H9 (cell line): ENCODE results near the gene FAM210B. TPM values are rescaled to one million over a fixed set of nuclear protein-coding genes. Genes with fewer than 3 reads are reported as not detected.

Experiments used
- DNase-seq: peaks from one replicate; pipeline ENCODE4 v3.0.0-alpha.2; 2017
- H2AFZ ChIP-seq: one replicate; pipeline ENCODE4 v1.6.1; 2013; ENCODE audit warnings: mild to moderate bottlenecking, low read length, control low read depth, moderate library complexity
- H2AK5ac ChIP-seq: 2 replicates; pipeline ENCODE4 v1.6.1; 2013; ENCODE audit warnings: low read length, control low read depth, mixed read lengths; ENCODE audit not compliant: insufficient read length
- H2BK120ac ChIP-seq: one replicate; pipeline ENCODE4 v1.6.1; 2013; ENCODE audit warnings: low read depth, mild to moderate bottlenecking, low read length, control low read depth, inconsistent platforms; ENCODE audit not compliant: poor library complexity, severe bottlenecking
- H2BK12ac ChIP-seq: 2 replicates; pipeline ENCODE4 v1.6.1; 2013; ENCODE audit warnings: low read length, control low read depth, mixed read lengths, low read depth; ENCODE audit not compliant: insufficient read length
- H2BK15ac ChIP-seq: 2 replicates; pipeline ENCODE4 v1.6.1; 2013; ENCODE audit warnings: low read depth, low read length, control low read depth
- H2BK20ac ChIP-seq: one replicate; pipeline ENCODE4 v1.6.1; 2013; ENCODE audit warnings: low read depth, mild to moderate bottlenecking, low read length, control low read depth, inconsistent platforms; ENCODE audit not compliant: poor library complexity, severe bottlenecking
- H2BK5ac ChIP-seq: 2 replicates; pipeline ENCODE4 v1.6.1; 2013; ENCODE audit warnings: low read length, control low read depth, mixed read lengths; ENCODE audit not compliant: insufficient read length
- H3K14ac ChIP-seq: 2 replicates; pipeline ENCODE4 v1.6.1; 2013; ENCODE audit warnings: low read length, control low read depth; ENCODE audit not compliant: insufficient read depth
- H3K18ac ChIP-seq: 2 replicates; pipeline ENCODE4 v1.6.1; 2013; ENCODE audit warnings: low read depth, mild to moderate bottlenecking, mixed read lengths, low read length, control low read depth; ENCODE audit not compliant: insufficient read length
- H3K23ac ChIP-seq: 2 replicates; pipeline ENCODE4 v1.6.1; 2013; ENCODE audit warnings: low read length, control low read depth, mixed read lengths, low read depth; ENCODE audit not compliant: insufficient read length
- H3K23me2 ChIP-seq: 2 replicates; pipeline ENCODE4 v1.6.1; 2013; ENCODE audit warnings: low read depth, mild to moderate bottlenecking, mixed read lengths, low read length, control low read depth; ENCODE audit not compliant: insufficient read length, poor library complexity, severe bottlenecking
- H3K27ac ChIP-seq: 2 replicates; pipeline ENCODE4 v1.5.1; 2013; ENCODE audit warnings: low read length, control low read depth, mixed read lengths, low read depth; ENCODE audit not compliant: insufficient read length
- H3K27me3 ChIP-seq: 2 replicates; pipeline ENCODE4 v1.6.1; 2013; ENCODE audit warnings: low read length, control low read depth, inconsistent platforms; ENCODE audit not compliant: insufficient read depth
- H3K4ac ChIP-seq: 2 replicates; pipeline ENCODE4 v1.6.1; 2013; ENCODE audit warnings: low read depth, mild to moderate bottlenecking, control low read depth, inconsistent platforms, low read length, moderate library complexity
- H3K4me1 ChIP-seq: 2 replicates; pipeline ENCODE4 v1.6.1; 2013; ENCODE audit warnings: low read length, control low read depth, inconsistent platforms; ENCODE audit not compliant: insufficient read depth
- H3K4me2 ChIP-seq: 2 replicates; pipeline ENCODE4 v1.6.1; 2013; ENCODE audit warnings: low read length, control low read depth, mixed read lengths; ENCODE audit not compliant: insufficient read length, insufficient read depth
- H3K56ac ChIP-seq: 2 replicates; pipeline ENCODE4 v1.6.1; 2013; ENCODE audit warnings: low read depth, mild to moderate bottlenecking, mixed read lengths, low read length, control low read depth; ENCODE audit not compliant: insufficient read length
- H3K79me1 ChIP-seq: 2 replicates; pipeline ENCODE4 v1.6.1; 2013; ENCODE audit warnings: low read depth, mild to moderate bottlenecking, moderate library complexity, low read length, control low read depth, inconsistent platforms; ENCODE audit not compliant: insufficient read depth, poor library complexity, severe bottlenecking
- H3K79me2 ChIP-seq: 2 replicates; pipeline ENCODE4 v1.6.1; 2013; ENCODE audit warnings: low read length, control low read depth, inconsistent platforms; ENCODE audit not compliant: insufficient read depth
- H3K9ac ChIP-seq: 2 replicates; pipeline ENCODE4 v1.6.1; 2013; ENCODE audit warnings: low read length, control low read depth, mixed read lengths; ENCODE audit not compliant: insufficient read length; ENCODE audit errors: extremely low read depth
- H3K9me3 ChIP-seq: one replicate; pipeline ENCODE4 v1.6.1; 2013; ENCODE audit warnings: low read depth, low read length, inconsistent platforms; ENCODE audit not compliant: control insufficient read depth
- H3T11ph ChIP-seq: one replicate; pipeline ENCODE4 v1.6.1; 2013; ENCODE audit warnings: mild to moderate bottlenecking, low read length, control low read depth, inconsistent platforms
- H4K20me1 ChIP-seq: one replicate; pipeline ENCODE4 v1.6.1; 2013; ENCODE audit not compliant: control insufficient read depth, insufficient read length, insufficient read depth
- H4K5ac ChIP-seq: 2 replicates; pipeline ENCODE4 v1.6.1; 2013; ENCODE audit warnings: low read depth, mild to moderate bottlenecking, mixed read lengths, low read length, control low read depth; ENCODE audit not compliant: insufficient read length
- H4K8ac ChIP-seq: replicated peaks from 2 replicates; pipeline ENCODE4 v1.6.1; 2013; ENCODE audit warnings: low read length, control low read depth, mixed read lengths, low read depth; ENCODE audit not compliant: insufficient read length
- H4K91ac ChIP-seq: 2 replicates; pipeline ENCODE4 v1.6.1; 2013; ENCODE audit warnings: low read depth, mild to moderate bottlenecking, moderate library complexity, mixed read lengths, low read length, control low read depth; ENCODE audit not compliant: insufficient read length
- H3K27ac Mint-ChIP-seq, 3 experiments: 2 replicates in 2 of 3; 3 replicates in 1 of 3; pipeline ENCODE4 v1.8.0; 2020 to 2021; ENCODE audit warnings: mixed read lengths in 3 of 3, mild to moderate bottlenecking in 1 of 3, moderate library complexity in 1 of 3
- H3K27me3 Mint-ChIP-seq: 2 replicates; pipeline ENCODE4 v1.8.0; 2021; ENCODE audit warnings: low read depth, mild to moderate bottlenecking, moderate library complexity, mixed read lengths
- H3K36me3 Mint-ChIP-seq, 3 experiments: 2 replicates in 2 of 3; 3 replicates in 1 of 3; pipeline ENCODE4 v1.8.0; 2020 to 2021; ENCODE audit warnings: low read depth in 3 of 3, mixed read lengths in 3 of 3; ENCODE audit not compliant: insufficient read depth in 1 of 3
- H3K4me1 Mint-ChIP-seq, 2 experiments: 2 replicates each; pipeline ENCODE4 v1.8.0; 2020; ENCODE audit warnings: mixed read lengths in 2 of 2
- H3K4me3 Mint-ChIP-seq, 2 experiments: 2 replicates in 1 of 2; 3 replicates in 1 of 2; pipeline ENCODE4 v1.8.0; 2020 to 2021; ENCODE audit warnings: mild to moderate bottlenecking in 2 of 2, mixed read lengths in 2 of 2, moderate library complexity in 1 of 2
- H3K9me3 Mint-ChIP-seq, 2 experiments: 2 replicates in 1 of 2; 3 replicates in 1 of 2; pipeline ENCODE4 v1.8.0; 2020; ENCODE audit warnings: mild to moderate bottlenecking in 2 of 2, mixed read lengths in 2 of 2, moderate library complexity in 1 of 2
- CTCF ChIP-seq: fragments of 200-600 bp; sonication (generic); conservative IDR thresholded peaks from 3 replicates; pipeline ENCODE4 v1.8.0; 2021; ENCODE audit warnings: antibody characterized with exemption, mild to moderate bottlenecking
- WGBS: extraction: QIAGEN DNeasy Blood & Tissue Kit; methylation state at CpG from one replicate; pipeline ENCODE4 v1.1.7; 2013; ENCODE audit warnings: missing lambda C conversion rate, low lambda C conversion rate, mixed read lengths; ENCODE audit not compliant: insufficient read length; ENCODE audit errors: extremely low coverage; 5-methylcytosine and 5-hydroxymethylcytosine counted together
- total RNA-seq: library from RNA; stranded (reverse); gene quantifications from 2 replicates; pipeline ENCODE4 v1.2.1, GENCODE V29; 2021

FAM210B gene
- total RNA-seq, 1 experiment from 2014 or later: 24.2 TPM

- no peak overlapping the region for H2AK5ac ChIP-seq
- no peak overlapping the region for H2BK15ac ChIP-seq
- H3K23ac ChIP-seq: no peak overlapping the region
- no peaks in the 10 kb centered on the region for H3K9me3 ChIP-seq
- Mint-ChIP-seq H3K36me3 (peaks cover 3 to 13% (median 4%) of the 10 kb centered on the region in 3 experiments; a peak in 5 of 7 replicates), H3K4me1 (no peaks in the 10 kb centered on the region), H3K27me3 (peaks cover 3% of the 10 kb centered on the region), H3K4me3 (no peak overlapping the region), H3K27ac (no peak overlapping the region), H3K9me3 (no peaks in the 10 kb centered on the region)
- no peaks in the 10 kb centered on the region for H4K20me1 ChIP-seq
- no peak overlapping the region for H2BK120ac ChIP-seq
- no peak overlapping the region for H3K4ac ChIP-seq
- H2BK5ac ChIP-seq: no peak overlapping the region
- no peak overlapping the region for H3K4me2 ChIP-seq
- DNase-seq: no peak
- H3K14ac ChIP-seq: no peak overlapping the region
- no peak overlapping the region for H3K9ac ChIP-seq
- no peak overlapping the region for H3K27ac ChIP-seq
- no peak overlapping the region for H4K8ac ChIP-seq
- no peak overlapping the region for H3T11ph ChIP-seq
- H2AFZ ChIP-seq: no peak overlapping the region
- no peak overlapping the region for H2BK12ac ChIP-seq
- no peaks in the 10 kb centered on the region for H3K4me1 ChIP-seq
- no peaks in the 10 kb centered on the region for H3K79me2 ChIP-seq
- no peaks in the 10 kb centered on the region for H3K79me1 ChIP-seq
- H3K18ac ChIP-seq: no peak overlapping the region
- no peaks in the 10 kb centered on the region for H3K27me3 ChIP-seq
- no peak overlapping the region for H4K5ac ChIP-seq
- no peaks in the 10 kb centered on the region for H3K23me2 ChIP-seq
- no peak overlapping the region for H3K56ac ChIP-seq
- no peak overlapping the region for H2BK20ac ChIP-seq
- H4K91ac ChIP-seq: no peak overlapping the region
- WGBS: 100% methylated on average over 1 of the region's 7 CpGs
- TF ChIP-seq CTCF: no peak
Observed at GRCh38 chr20:56412473-56412790, 53.7 kb downstream of the FAM210B start.
